NCI-H526 (cell line): Measurements from ENCODE around the gene SELP.
"Not testable (repeated sequence)": the region's sequence is repeated elsewhere in the genome, so short reads cannot be mapped to it uniquely, and the experiment has no call there.

ENCODE experiments used
- DNase-seq, 2 experiments: peaks; one replicate each; lab custom pipeline; 2025; lab: John Stamatoyannopoulos, UW

The SELP gene

DNA sequence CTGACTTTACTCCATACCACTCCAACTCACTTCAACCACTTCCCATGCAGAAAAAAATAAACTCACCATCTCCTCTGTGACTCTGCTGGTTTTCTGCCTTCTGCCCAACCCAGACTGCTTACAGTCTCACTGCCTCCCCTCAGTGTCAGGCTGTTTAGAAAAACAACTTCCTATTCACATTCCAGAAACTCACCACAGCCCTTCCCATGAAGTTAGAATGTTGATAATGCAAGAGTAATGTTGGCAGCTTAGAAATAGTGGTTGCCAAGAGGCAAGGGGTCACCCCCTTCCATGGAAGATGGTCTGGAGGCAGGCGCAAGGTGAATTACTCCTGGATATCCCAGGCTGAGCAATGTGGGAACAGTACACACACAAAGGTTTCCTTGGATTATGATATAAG is at the start of gene SELP:
SELP (minus strand) TSS at position 119 of the 400 bp plus-strand sequence; CDS start at position 69, 50 bp downstream.
- DNase-seq: no peak

- no peak for DNase-seq
Measured at GRCh38 chr1:169679692-169680091, 49.8 kb upstream of the SELP start.

DNA sequence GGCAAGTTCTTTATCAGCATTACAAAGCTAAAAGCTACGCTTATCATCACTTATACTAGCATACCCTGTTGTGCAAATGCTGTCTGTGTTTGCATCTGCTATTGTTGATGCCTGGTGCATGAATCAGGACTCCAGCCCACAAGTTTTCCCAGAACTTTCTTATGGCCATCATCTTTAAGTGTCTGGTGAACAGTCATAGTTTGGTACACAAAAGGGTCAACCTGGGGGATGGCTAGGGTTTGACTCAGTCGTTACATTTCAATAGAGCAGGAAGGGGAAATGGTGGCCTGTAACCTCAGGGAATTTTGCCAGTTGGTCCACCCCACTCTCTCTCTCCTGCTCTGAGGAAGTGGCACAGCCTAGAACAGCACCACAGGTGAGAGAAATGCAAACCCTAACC is 46.1 kb upstream of the SELP start:
- DNase-seq: no peak

DNA sequence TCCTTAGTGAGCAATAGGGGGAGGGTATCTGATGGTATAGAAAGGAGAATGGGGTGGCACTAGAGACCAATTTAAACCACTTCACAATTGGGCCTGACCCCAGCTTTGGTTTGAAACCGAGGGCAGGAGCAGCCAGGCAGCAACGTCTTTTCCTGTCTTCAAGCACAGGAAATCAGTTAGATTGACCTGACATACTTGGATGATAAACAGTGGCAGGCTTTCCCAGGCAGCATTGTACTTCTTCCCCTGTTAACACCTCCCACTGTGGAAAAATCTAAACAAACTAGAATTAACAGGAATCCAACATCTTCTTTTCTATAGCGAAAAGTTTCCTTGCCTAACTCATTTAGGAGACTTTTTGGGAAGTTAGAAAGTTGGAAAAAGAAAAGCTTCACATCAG is 40.9 kb upstream of the SELP start:
- DNase-seq: no peak

- DNase-seq: not testable (repeated sequence)
Measured at GRCh38 chr1:169670244-169670643, 40.3 kb upstream of the SELP start.

GRCh38 chr1:169667699-169668596 is 38.0 kb upstream of the SELP start:
- not testable (repeated sequence) for DNase-seq

DNA sequence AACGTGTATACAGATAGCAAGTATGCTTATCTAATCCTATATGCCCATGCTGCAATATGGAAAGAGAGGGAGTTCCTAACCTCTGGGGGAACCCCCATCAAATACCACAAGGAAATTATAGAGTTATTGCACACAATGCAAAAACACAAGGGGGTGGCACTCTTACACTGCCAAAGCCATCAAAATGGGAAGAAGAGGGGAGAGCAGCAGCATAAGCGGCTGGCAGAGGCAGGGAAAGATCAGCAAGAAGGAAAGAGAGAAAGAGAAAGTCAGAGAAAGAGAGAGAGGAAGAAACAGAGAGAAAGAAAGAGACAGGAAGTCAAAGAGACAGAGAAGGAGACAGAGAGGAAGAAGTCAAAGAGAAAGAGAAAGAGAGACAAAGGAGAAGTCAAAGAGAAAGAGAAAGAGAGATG is 37.3 kb upstream of the SELP start:
- DNase-seq: not testable (repeated sequence)

DNA sequence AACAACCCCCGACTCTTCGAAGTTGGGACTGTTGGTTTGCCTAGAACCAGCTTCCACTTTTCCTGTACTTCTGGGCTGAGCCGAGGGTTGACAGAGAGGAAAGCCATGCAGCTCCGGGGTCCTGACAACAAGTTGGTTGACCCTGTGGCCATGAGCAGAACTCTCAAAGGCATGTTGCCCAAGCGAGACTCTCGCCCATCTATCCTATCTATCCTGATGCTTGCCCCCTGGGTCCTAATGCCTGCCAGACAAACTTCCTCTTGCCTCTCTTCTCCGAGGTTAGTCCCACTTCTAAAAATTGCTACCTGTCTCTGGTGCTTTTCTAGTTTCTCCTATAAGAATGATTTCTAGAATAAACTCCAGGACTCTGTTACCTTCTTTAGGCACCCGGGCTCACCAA is 32.8 kb upstream of the SELP start:
- DNase-seq: peak in 1 of 2 experiments; percentile 16

DNA sequence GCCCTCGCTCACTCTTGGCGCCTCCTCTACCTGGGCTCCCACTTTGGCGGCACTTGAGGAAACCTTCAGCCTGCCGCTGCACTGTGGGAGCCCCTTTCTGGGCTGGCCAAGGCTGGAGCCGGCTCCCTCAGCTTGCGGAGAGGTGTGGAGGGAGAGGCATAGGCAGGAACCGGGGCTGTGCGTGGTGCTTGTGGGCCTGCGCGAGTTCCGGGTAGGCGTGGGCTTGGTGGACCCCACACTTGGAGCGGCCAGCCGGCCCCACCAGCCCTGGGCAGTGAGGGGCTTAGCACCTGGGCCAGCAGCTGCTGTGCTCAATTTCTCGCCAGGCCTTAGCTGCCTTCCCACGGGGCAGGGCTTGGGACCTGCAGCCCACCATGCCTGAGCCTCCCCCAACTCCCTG is 31.1 kb upstream of the SELP start:
- not testable (repeated sequence) for DNase-seq

GRCh38 chr1:169658777-169659176 is 28.9 kb upstream of the SELP start:
- not testable (repeated sequence) for DNase-seq

DNA sequence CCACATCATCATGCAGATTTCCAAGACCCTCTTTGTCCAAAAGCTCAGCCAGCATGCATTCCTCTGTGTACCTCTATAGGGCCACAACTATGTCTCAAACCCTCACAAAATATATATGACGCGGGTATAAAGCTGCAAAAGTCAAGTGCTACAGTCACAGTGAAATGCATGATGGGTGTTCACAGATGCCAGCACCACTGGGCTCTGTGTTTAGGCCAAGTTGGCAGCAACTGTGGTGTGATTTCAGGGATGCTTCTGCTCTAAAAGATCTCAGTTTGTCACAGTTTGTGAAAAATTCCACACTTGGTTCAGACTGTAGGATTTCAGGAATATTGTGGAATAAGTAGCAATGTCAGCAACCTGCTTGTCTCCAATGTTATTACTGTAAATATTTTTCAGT is 23.9 kb upstream of the SELP start:
- DNase-seq: no peak

DNA sequence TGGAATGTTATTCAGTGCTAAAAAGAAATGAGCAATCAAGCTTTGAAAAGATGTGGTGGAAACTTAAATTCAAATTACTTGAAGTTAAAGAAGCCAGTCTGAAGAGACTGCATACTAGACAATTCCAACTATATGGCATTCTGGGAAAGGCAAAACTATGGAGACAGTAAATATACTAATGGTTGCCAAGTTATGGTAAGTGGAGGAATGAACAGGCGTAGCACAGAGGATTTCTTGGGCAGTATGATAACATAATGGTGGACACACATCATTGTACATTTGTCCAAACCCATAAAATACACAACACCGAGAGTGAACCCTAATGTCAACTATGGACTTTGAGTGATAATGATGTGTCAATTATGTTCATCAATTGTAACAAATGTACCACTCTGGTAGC is 21.1 kb upstream of the SELP start:
- no peak for DNase-seq

DNA sequence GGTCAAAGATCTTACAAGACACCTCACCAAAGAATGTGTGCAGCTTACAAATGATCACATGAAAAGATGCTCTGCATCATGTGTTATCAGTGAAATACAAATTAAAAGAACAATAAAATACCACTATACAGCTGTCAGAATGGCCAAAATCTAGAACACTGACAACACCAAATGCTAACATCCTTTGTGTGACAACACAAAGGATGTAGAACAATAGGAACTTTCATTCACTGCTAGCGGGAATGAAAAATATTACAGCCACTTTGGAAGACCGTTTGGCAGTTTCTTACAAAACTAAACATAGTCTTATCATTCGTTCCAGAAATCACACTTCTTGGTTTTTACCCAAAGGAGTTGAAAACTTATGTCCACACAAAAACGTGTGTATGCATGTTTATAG is 20.6 kb upstream of the SELP start:
- no peak for DNase-seq

DNA sequence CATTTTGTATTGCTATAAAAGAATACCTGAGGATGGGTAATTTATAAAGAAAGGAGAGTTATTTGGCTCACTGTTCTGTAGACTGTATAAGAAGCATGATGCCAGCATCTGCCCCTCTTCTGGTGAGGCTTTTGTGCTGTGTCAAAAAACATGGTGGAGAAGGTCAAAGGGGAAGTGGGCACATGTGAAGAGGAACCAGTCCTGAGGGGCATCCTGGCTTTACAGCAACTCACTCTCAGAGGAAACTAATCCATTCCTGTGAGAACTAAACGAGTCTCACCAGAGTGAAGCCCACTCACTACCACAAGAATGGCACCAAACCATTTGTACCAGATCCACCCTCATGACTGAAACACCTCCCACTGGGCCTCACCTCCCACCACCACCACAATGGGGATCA is 18.8 kb upstream of the SELP start:
- no peak for DNase-seq

- DNase-seq: no peak
Measured at GRCh38 chr1:169648187-169648586, 18.3 kb upstream of the SELP start.

- no peak for DNase-seq
Measured at GRCh38 chr1:169647512-169647911, 17.6 kb upstream of the SELP start.

DNA sequence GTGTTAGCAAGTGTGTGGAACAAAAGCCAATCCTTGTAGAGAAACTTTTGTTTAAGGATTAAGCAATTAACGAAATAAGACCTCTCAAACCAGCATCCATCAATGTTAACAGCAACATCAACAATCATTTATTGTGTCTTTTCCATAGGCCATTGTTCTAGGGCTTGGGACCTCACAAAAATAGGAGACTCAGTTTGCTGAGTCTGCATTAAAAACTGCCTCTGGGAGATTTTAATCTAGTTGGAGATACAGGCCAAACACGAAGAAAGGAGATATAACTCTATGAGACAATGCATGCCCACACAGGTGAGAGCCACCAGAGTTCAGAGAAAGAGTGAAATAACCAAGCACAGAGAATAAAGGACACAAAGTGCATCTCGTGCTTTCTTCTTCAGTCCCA is 14.4 kb upstream of the SELP start:
- DNase-seq: no peak

GRCh38 chr1:169634877-169635276 is 5.0 kb upstream of the SELP start:
- no peak for DNase-seq

DNA sequence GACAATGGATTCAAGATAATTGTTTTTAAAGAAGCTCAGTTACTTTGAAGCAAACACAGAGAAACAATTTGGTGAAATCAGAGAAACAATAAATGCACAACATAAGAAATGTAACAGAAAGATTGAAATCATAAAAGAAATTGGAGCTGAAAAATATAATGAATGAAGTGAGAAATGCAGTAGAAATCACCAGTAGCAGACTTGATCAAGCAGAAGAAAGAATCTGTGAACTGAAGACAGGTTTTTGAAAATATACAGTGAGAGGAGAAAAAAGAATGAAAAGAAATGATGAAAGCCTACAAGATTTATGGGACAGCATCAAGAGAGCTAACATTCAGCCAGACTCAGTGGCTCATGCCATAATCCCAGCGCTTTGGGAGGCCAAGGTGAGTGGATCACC is 4.2 kb upstream of the SELP start:
- no peak for DNase-seq

DNA sequence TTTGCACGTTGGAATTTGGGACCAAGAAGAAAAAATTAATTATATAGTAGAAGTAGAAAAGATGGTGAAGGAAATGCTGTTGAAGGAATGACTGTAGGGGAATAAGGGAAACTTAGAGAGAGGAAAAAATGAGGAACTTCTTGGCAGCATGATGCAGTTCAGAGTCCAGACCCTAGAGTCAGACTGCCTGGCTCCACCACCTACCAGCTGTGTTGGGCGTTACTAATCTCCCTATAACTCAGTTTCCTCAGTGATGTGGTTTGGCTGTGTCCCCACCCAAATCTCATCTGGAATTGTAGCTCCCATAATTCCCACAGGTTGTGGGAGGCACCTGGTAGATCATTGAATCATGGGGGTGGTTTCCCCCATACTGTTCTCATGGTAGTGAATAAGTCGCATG is 1.3 kb upstream of the SELP start:
- DNase-seq: no peak

DNA sequence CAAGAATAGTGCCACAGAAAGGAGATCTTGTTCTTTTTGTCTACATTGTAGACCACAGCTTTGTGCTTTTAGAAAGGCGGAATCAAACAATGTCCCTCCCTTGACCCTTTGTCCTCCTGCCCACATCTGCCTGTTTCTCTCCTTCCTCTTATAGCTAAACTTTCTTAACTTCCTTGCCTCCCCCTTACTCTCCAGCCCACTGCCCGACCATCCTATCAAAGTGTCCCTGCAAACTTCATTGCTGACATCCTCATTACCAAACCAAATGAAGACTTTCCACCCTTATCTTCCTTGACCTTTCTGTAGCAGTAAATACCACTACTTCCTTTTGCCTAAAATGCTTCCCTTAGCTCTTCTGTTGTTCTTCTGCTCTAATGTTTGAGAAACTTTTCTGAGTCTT is 5.0 kb downstream of the SELP start:
- DNase-seq: no peak

DNA sequence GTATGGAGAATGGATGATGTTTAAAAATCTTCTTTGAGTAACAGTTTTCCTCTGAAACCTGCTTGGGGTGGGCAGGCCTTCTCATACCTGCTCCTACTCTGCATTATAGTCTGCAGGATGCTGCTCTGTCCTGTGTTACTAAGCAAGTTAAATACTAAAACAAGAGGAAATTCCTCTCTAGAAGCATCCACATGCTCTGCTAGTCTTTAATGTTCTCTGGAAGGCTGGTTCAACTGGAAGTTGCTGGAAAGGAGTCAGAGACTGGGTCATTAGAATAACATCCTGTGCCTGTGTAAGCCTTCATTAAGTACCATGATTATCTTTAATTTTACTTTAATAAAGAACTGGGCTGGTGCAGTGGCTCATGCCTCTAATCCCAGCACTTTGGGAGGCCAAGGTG is 5.8 kb downstream of the SELP start:
- no peak for DNase-seq

GRCh38 chr1:169623132-169623926 is 6.6 kb downstream of the SELP start:
- no peak for DNase-seq
